Fibroblast of the aortic adventitia (primary cell): ENCODE data around the gene POU2F3. TPM values are rescaled to one million over a fixed set of nuclear protein-coding genes. Genes with fewer than 3 reads are reported as not detected.

Experiments used
- DNase-seq: peaks from one replicate; pipeline ENCODE4 v3.0.0-alpha.2; 2010; ENCODE audit warnings: low read depth
- H3K4me3 ChIP-seq: 2 replicates; pipeline ENCODE4 v1.5.1; 2011; ENCODE audit warnings: low read depth, mild to moderate bottlenecking, control low read depth, low read length, moderate library complexity
- total RNA-seq: library from RNA; depleted of rRNA; stranded (reverse); fragments of >200 nt; gene quantifications from 2 replicates; pipeline ENCODE4 v1.2.3, GENCODE V29; 2012; ENCODE audit warnings: low replicate concordance
- TF ChIP-seq, protein P1 (sequence below): IDR thresholded peaks from 2 replicates; pipeline ENCODE4 v1.5.1; 2011; ENCODE audit warnings: mild to moderate bottlenecking, low read length, control low read depth, inconsistent platforms; ENCODE audit not compliant: insufficient read depth

The POU2F3 gene
- total RNA-seq, 1 donor = 0.36 TPM

DNA sequence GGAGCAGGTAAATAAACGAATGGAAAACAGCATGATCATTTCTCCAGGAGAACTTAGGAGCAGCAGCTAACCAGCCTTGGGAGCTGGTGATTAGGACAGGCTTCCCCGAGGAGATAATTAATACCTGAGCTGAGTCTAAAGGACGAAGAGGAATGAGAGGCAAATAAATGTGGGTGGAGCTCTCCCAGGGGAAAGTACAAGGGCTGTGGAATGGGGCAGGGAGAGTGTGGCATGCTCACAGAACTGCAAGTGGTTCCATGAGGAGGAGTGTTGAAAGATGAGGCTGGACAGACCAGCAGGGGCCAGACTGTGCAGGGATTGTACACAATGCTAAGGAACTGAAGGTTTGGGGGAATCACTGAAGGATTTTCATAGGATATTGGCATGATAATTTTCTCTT lies 70.9 kb downstream of the POU2F3 start:
- H3K4me3 ChIP-seq = no peak overlapping the region
- no peak for DNase-seq
- TF ChIP-seq, protein P1, sequence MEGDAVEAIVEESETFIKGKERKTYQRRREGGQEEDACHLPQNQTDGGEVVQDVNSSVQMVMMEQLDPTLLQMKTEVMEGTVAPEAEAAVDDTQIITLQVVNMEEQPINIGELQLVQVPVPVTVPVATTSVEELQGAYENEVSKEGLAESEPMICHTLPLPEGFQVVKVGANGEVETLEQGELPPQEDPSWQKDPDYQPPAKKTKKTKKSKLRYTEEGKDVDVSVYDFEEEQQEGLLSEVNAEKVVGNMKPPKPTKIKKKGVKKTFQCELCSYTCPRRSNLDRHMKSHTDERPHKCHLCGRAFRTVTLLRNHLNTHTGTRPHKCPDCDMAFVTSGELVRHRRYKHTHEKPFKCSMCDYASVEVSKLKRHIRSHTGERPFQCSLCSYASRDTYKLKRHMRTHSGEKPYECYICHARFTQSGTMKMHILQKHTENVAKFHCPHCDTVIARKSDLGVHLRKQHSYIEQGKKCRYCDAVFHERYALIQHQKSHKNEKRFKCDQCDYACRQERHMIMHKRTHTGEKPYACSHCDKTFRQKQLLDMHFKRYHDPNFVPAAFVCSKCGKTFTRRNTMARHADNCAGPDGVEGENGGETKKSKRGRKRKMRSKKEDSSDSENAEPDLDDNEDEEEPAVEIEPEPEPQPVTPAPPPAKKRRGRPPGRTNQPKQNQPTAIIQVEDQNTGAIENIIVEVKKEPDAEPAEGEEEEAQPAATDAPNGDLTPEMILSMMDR = no peak

GRCh38 chr11:120314861-120315260 lies 74.9 kb downstream of the POU2F3 start:
- no peak for DNase-seq
- TF ChIP-seq, protein P1 = no peak
- no peak overlapping the region for H3K4me3 ChIP-seq

- TF ChIP-seq, protein P1 = no peak
- peak; percentile 87 for DNase-seq
- no peak overlapping the region for H3K4me3 ChIP-seq
Observed at GRCh38 chr11:120316880-120317688, 77.1 kb downstream of the POU2F3 start.

- no peak for DNase-seq
- TF ChIP-seq, protein P1 = no peak
- H3K4me3 ChIP-seq = no peak overlapping the region
Observed at GRCh38 chr11:120317689-120318480, 77.9 kb downstream of the POU2F3 start.

- no peak overlapping the region for H3K4me3 ChIP-seq
- TF ChIP-seq, protein P1 = no peak
- DNase-seq = no peak
Observed at GRCh38 chr11:120318906-120319305, 79.0 kb downstream of the POU2F3 start.

GRCh38 chr11:120324932-120325810 lies 85.2 kb downstream of the POU2F3 start, which contains the start of gene TLCD5:
TSS of gene TLCD5 (plus strand) at chr11:120325299. CDS start at chr11:120327442, 2,143 bp downstream.
- TF ChIP-seq, protein P1 = peak; percentile 15
- DNase-seq = peak; percentile 52

More at GRCh38 chr11:120324932-120325810, 85.2 kb downstream of the POU2F3 start, which contains the start of gene TLCD5:
- peak within 1 kb of the TSS; percentile 77 for H3K4me3 ChIP-seq
